Measurements from ENCODE around the gene NR2C2.

Gene NR2C2

DNA sequence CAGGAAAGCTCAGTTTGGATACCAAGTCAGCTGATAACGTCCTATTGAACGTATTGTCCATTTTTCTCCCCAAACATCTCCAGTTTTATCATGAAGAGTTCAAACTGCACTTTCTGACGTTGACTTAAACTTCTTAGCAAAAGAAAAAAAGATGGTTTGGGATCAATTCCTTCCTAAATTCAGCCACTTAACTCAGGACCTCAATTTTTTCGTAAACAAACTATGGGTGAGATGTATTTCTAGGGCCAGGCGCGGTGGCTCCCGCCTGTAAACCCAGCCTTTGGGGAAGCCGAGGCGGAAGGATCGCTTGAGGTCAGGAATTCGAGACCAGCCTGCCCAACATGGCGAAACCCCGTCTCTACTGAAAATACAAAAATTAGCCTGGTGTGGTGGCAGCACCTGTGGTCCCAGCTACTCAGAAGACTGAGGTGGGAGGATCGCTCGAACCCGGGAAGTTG lies 118.2 kb downstream of the NR2C2 start:
- no peak for DNase-seq

DNA sequence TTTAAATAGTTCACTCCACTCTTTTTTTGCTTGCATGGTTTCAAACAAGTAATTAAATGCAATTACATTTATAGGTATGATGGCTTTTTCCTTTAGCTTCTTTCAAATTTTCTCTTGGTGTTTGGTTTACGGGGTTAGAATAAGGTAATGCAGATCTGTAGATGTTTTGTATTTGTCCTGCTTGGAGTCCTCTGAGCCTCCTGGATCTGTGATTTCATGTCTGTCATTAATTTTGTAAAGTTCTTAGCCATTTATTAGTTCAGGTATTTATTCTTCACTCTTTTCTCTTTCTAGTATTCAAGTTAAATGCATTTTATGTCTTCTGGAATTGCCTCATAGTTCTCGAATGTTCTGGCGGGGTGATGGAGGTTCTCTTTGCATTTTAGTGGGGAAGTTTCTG lies 119.1 kb downstream of the NR2C2 start:
- no peak for DNase-seq

DNA sequence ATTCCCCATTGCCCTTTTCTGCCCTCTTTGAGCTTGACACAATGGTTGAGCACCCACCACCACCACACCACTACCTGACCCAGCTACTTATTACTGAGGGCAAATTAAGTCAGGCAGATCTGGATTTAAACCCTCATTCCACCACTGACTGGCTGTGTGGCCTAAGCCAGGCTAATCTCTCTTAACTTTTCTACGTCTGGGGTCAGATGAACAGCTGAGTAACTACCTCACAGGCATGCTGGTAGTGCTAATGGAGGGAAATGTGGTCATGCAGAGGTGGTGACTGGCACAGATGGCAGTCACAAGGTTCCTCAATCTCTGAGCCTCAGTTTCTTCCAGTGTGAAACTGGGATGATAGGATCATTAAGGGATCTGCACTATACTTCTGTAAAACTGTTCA lies 122.1 kb downstream of the NR2C2 start:
- no peak for DNase-seq

DNA sequence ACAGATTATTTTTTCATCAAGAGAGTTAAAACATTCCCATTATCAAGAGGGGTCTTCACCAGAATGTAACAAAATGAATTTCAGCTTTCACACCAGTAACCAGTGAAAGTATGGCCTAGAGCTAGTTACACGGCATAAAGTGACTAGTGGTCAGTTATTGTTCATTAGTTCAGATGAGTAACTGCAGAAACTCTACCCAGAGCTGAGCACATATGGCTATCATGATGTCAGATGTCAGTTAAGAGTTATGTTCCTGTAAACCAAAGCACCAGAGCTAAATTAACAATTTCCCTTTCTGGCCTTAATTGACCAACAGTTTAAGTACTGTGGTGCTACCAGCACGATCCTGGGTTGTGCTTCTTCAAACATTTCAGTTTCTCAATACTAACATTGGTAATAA lies 124.3 kb downstream of the NR2C2 start:
- no peak for DNase-seq

GRCh38 chr3:15074500-15074899 lies 127.1 kb downstream of the NR2C2 start:
- no peak for DNase-seq

DNA sequence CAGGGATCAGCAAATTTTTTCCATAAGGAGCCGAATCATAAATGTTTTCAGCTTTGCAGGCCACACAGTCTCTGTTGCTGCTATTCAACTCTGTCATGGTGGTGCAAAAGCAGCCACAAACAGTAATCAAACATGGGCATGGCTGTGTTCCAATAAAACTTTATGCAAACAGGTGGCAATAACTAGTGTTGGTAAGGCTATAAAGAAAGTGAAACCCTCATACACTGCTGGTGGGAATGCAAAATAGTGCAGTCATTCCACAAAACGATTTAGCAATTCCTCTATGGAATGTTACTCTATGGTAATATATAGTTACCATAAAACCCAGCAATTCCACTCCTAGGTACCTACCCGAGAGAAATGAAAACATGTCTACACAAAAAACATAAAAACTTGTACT lies 131.7 kb downstream of the NR2C2 start:
- no peak for DNase-seq

DNA sequence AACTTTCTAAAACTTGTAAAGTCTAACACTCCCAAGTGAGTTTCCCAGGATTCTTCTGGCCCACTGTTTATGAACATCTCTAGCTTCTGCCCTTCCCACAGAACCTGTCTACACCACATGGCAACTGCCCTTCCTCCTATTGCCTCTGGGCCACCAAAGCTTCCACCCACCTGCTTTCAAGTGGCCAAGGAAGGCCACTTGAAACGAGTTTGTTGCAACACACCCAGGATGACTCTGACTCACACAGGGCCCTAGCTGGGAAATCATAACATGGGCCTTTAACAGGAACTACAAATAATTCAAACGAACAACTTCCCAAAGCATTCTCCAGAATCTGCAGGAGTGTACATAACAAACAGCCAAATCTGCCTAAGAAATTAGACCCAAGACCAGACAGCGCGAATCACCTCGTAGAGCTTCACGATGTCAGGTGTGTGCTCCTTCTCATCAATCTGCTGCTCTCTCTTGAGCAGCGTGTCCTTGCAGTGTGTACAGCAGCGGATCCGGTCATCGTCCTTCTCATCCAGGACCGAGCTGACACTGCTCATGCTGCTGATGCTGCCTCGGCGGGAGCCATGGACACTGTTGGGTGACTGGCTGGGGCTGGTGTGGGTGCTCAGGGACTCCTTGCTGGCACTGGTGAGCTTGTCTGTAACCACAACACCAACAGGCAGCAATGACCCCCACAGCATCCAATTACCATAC lies 134.7 kb downstream of the NR2C2 start:
- no peak for DNase-seq

GRCh38 chr3:15083252-15083651 lies 135.9 kb downstream of the NR2C2 start:
- no peak for DNase-seq

DNA sequence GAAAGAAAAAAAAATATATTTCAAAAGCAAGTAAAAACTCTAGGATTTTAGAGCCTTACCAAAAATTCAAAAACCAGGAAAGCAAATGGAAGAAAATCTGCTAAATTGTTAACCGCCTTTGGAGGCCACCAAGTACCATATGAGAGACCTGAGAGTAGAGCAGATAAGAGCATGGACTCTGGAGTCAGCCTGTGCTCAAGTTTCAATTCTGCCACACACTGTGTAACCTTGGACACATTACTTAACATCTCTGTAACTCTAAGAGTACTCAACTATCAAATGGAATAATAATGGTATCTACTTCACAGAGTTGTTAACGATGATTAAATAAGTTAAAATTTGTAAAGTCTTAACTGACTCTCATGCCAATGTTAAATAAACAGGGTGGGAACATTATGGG lies 138.9 kb downstream of the NR2C2 start:
- no peak for DNase-seq

DNA sequence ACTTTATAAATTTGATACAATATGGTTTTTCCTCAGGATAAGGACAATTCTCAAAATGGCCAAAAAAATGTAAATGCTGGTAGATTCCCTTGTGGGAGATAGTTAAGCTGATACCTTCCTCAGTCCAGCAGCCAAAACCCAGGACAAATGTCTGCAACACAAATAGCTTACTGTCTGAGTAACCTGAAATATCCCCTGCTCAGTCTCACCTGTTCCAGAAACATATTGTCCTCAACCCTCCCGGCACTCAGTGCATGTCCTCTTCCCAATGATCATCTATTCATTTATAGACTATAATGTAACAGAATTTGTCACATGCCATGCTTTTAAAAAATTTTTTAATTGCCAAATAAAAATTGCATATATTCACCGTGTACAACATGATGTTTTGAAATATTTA lies 139.3 kb downstream of the NR2C2 start:
- no peak for DNase-seq

DNA sequence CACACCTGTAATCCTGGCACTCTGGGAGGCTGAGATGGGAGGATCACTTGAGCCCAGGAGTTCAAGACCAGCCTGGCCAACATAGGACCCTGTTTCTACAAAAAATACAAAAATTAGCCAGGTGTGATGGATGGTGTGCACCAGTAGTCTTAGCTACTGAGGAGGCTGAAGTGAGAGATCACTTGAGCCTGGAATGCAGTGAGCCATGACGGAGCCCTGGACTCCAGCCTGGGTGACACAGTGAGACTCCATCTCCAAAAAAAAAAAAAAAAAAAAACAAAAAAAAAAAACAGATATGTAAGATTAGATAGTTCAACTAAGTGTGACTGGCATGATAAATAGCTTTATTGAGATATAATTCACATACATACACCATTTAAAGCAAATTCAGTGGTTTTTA lies 141.8 kb downstream of the NR2C2 start:
- no peak for DNase-seq

DNA sequence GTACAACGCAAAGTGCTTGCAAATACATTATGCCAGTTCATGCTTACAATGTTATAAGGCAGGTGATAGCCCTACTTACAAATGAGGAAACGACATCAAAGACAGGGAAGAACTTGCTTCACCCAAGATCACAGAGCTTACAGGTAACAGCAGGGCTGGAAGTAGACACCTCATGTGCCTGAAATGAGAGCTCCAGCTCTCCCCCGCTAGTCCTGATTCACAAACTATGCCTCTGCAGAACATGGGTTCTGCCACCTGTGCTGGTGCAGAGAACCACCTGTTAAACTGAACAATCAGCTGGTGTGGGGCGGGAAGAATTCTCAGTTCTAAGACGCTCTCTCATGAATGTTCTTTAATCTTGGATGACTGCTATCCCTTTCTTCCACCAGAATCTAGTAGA lies 144.2 kb downstream of the NR2C2 start:
- no peak for DNase-seq

DNA sequence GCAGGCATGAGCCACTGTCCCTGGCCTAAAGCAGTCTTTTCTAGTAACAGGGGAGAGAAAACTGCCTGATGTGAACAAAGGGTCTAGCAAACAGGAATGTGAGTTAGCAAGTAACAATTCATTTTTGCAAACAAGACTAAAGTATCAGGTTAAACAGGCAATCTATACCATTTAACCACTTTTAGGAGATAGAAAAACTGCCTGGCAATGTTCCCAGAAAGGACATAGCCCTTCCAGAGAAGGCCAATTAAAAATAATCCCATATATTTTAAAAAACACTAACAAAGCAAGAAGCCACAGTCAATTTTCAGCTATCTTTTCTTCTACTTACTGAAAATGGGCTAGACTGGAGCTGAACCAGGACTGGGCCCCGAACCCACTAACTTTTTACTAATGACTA lies 145.3 kb downstream of the NR2C2 start:
- DNase-seq: no peak

GRCh38 chr3:15094187-15094875 lies 146.9 kb downstream of the NR2C2 start:
- DNase-seq: no peak

DNA sequence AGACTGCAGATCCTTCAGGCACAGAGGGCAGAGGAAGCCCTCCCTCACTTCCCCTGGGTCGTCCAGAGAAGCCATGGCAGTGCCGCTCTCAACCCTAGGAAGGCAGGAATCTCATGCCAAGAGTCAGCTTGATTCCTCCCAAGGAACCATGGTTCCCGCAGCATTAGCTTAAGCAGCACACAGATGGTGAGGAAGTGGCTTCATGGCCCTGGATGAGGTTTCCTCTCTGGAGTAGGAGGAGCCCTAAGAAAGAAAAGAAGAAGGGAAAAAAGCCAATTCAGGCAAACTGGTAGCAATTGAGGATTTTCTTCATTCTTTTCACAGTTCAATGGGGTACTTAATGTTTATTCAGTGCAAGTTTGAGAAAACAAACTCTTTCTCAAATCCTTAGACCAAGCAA lies 148.7 kb downstream of the NR2C2 start:
- no peak for DNase-seq

GRCh38 chr3:15097891-15098290 lies 150.5 kb downstream of the NR2C2 start:
- DNase-seq: peak in 1 of 5 donors; percentile 48
